Daoy (cell line): ENCODE measurements around the gene NCKIPSD. TPM values are rescaled to one million over a fixed set of nuclear protein-coding genes. Genes with fewer than 3 reads are reported as not detected.

ENCODE experiments used
- DNase-seq: peaks from one replicate; pipeline ENCODE4 v3.0.0-alpha.2; 2015; ENCODE audit warnings: low read depth
- total RNA-seq: library from RNA; depleted of rRNA; stranded (reverse); fragments of >200 nt; shearing (Covaris generic); gene quantifications from 2 replicates; pipeline ENCODE4 v1.2.3, GENCODE V29; 2014

NCKIPSD gene
- total RNA-seq, 1 experiment from 2014 or later: 9.5 TPM

- DNase-seq: no peak
Measured at GRCh38 chr3:48678566-48679380, 6.9 kb downstream of the NCKIPSD start.

- DNase-seq: no peak
Measured at GRCh38 chr3:48678056-48678455, 7.7 kb downstream of the NCKIPSD start.

GRCh38 chr3:48674505-48674904 lies 11.2 kb downstream of the NCKIPSD start:
- no peak for DNase-seq

GRCh38 chr3:48672522-48672921 lies 13.2 kb downstream of the NCKIPSD start:
- no peak for DNase-seq

- no peak for DNase-seq
Measured at GRCh38 chr3:48664929-48665328, 20.8 kb downstream of the NCKIPSD start.

- no peak for DNase-seq
Measured at GRCh38 chr3:48664313-48664644, 21.4 kb downstream of the NCKIPSD start.

GRCh38 chr3:48663489-48664312 lies 22.0 kb downstream of the NCKIPSD start:
- peak; percentile 98 for DNase-seq

- DNase-seq: peak; percentile 93
Measured at GRCh38 chr3:48662753-48663488, 22.8 kb downstream of the NCKIPSD start, which contains the start of gene CELSR3. TSS of gene CELSR3 (minus strand) at chr3:48662886. CDS start at chr3:48662634, 252 bp downstream.

- peak; percentile 24 for DNase-seq
Measured at GRCh38 chr3:48662145-48662752, 23.5 kb downstream of the NCKIPSD start.

- peak; percentile 57 for DNase-seq
Measured at GRCh38 chr3:48661501-48662144, 24.1 kb downstream of the NCKIPSD start.

- no peak for DNase-seq
Measured at GRCh38 chr3:48660800-48661400, 24.8 kb downstream of the NCKIPSD start.

- DNase-seq: no peak
Measured at GRCh38 chr3:48656841-48657281, 28.9 kb downstream of the NCKIPSD start.

GRCh38 chr3:48656061-48656840 lies 29.5 kb downstream of the NCKIPSD start:
- peak; percentile 80 for DNase-seq

GRCh38 chr3:48655606-48656005 lies 30.1 kb downstream of the NCKIPSD start:
- DNase-seq: no peak

GRCh38 chr3:48655063-48655462 lies 30.7 kb downstream of the NCKIPSD start:
- no peak for DNase-seq

GRCh38 chr3:48652923-48653715 lies 32.6 kb downstream of the NCKIPSD start:
- no peak for DNase-seq

GRCh38 chr3:48651771-48652170 lies 33.9 kb downstream of the NCKIPSD start:
- DNase-seq: no peak

GRCh38 chr3:48650723-48651122 lies 35.0 kb downstream of the NCKIPSD start:
- DNase-seq: no peak
